GM18867 (cell line): ENCODE data around the gene LBH.

Experiments used
- ATAC-seq: cut with Tn5 transposase; IDR thresholded peaks from one replicate; pipeline ENCODE4 v1.9.1; 2021; ENCODE audit warnings: mild to moderate bottlenecking, moderate library complexity; ENCODE audit not compliant: unreplicated experiment

The LBH gene

DNA sequence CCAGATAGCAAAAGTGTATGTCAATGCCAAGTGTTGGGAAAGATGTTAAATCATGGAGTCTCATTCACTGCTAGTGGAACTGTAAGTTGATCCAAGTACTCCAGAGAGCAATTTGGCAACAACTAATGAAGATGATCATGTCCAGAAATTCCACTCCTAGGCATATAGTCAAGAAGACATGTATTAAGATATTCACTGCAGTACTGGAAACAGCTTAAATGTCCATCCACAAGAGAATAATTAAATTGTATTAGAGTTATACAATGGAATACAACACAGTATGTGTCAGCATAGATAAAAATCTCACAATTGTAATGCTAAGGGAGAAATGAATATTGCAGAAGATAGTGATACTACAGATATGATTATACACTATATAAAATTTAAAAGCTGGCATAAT, 15.2 kb upstream of the LBH start:
- ATAC-seq, result no peak

DNA sequence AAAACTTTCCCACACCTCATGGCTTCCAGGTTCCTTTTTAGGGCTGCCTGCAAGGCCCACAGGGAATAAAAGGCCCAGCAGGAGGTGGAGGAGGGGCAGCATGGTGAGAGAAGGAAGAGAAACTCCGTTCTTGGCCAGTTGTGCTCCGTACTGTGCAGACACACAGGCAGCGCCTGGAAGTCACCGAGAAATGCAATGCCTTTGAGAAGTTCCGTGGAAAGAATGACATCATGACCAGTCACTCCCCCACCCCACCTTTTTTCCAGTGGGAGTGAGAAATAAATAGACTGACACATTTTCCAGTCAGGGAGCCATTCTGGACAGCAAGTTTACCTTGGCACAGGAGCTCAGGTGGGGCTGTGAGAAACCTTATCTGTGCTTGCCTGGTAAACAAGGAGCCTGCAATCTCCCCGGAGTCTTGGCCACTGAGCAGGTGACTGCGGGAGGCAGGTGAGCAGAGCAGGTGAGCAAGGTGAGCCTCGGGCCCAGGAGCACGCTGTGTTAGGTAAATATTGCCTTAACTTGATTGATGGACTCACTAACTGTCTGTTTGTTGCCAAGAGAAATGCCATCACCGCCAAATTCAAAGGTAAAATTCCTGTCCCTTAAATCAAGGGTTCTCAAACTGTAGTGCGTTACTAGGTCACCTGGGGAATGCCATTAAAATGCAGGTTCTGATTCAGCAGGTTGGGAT, 13.5 kb upstream of the LBH start:
- no peak for ATAC-seq

DNA sequence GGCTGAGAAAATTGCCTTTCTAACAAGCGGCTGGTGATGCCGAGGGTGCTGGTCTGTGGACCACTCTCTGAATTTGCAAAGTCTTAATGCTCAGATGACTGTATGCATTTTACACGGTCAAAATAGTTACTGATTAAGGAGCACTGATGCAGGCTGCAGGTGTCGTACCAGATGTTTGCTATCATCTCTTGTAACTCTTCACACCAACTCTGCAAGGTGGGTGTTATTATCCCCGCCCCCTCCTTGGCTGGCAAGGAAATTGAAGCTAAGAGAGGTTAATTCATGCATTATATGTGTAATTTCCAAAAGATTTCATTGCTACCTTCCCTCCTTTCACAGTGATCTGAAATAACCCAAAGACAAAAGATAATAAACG, 13.0 kb upstream of the LBH start:
- ATAC-seq, result no peak

DNA sequence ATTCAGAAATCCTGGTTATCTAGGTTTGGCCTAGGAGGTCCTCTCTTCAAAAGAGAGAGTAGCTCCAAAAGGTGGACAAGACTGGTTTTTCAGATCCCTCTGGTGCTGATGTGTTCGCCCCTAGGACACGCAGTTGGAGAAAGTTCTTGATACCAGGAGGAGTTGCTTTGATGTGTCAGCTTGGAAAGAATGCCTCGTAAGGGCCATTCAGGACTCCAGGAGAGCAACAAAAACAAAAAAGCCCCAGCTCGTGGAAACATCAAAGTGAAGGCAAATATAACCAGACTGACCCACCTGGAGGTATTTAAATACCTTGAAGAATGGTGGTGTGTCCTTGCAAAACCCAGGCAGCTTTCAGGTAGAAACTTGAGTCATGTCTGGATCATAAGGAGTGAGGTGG, 12.5 kb upstream of the LBH start:
- no peak for ATAC-seq

DNA sequence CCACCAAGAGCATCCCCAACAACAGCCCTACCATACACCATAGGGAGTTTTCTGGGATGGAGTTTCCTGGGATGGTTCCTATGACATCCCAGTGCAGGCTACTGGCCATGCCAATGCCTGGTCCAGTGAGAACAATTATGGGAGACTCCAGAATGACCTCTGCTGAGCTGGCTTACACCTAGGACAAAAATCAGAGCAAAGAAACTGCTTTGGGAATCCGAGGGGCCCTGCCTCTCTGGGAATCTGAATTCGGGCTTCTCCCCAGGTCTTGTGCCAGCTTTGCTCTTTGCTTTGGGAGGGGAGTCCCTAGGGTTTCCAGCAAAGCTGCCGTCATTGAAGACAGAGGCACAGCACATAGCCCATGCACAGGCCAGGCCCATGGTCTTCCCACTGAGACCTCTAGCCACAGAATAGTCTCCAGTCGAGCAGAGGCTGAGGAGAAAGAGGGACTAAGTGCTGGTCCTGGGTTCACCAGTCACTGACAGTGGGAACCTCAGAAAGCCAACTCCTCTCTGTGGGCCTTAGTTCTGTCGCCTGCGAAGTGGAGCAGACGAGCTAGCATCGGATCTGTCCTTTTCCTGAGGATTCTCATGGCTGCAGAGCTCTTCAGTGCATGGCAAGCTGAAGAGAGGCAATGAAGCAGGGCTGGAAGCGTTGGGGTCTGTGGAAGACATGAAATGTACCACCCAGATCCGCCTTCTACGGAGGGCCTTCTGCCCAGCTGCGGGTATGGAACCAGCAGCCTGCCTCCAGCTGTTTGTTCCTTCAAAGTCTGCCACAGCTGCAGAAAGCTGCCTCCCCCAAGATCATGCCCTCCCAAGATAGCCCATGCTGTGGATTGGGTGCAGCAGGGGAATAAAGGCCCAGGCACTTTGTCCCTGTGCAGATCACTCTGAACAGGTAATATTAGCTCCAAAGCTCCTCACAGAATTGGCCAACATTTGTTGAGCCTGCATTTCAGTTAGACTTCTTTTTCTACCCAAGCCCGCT, 11.2 kb upstream of the LBH start:
- ATAC-seq, result no peak

DNA sequence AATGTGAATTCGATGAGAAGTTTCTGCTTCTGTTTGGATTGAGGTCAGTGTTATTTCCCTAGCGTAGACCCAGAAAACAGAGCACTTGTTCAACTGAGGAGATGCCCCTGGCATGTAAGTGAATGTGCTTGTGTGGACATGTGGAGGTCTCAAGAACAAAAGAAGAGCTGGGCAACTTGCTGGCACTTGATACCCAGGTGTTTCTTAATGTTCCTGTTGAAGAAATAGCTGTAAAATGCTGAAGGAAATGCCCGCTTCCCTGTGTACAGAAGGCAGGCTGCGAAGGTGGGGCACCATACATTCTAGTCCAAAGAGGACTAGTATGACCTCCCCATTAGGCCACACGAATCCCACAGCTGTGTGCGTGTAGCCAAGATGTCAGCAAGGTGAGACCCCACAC, 9.8 kb upstream of the LBH start:
- no peak for ATAC-seq

DNA sequence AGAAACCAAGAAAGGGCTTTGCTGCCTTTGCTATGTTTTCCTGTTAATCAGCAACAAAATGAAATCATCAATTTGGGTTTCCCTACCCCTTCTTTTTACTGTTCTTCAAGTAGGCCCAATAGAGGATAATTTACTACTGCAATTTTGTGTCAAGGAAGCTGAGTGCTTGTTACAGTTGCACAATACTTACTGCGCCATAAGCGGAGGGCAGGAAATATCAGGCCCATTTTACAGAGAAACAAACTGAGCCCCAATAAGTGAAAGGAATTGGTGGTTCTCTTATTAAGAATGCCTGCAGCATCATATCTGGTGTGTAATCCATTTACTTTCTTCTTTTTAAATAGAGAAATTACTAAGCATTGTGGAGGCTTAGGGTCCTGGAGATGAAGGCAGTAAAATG, 9.3 kb upstream of the LBH start:
- ATAC-seq, result no peak

DNA sequence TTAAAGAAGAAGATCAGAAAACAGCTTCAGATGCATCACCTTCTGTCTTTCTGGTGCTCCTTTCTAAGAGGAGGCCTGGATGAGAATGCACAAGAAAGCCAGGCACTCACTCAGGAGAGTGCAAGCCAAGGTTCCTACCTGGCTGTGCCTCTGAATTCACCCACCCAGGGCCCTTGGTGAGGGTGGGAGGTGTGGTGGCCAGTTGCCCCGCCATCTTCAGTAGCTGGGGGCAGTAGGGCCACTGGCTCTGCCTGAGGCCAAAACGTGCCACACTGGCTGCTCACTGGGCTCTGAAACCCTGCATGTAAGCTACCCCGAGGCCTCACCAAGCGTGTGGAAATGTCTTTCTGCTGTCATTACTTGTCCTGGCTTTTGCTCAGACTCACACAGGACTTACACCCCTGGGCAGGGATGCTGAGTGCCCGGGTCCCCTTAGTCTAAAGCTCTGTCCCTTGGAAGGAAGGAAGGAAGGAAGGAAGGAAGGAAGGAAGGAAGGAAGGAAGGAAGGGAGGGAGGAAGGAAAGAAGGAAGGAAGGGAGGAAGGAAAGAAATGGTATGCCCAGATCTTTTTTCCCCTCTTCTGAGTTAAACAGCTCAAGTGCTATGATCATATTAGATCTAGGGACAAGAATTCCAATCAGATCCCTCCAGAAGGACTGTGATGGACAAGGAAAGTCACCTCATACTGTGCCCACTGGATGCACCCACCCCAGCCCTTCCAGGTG, 8.5 kb upstream of the LBH start:
- ATAC-seq, result no peak

DNA sequence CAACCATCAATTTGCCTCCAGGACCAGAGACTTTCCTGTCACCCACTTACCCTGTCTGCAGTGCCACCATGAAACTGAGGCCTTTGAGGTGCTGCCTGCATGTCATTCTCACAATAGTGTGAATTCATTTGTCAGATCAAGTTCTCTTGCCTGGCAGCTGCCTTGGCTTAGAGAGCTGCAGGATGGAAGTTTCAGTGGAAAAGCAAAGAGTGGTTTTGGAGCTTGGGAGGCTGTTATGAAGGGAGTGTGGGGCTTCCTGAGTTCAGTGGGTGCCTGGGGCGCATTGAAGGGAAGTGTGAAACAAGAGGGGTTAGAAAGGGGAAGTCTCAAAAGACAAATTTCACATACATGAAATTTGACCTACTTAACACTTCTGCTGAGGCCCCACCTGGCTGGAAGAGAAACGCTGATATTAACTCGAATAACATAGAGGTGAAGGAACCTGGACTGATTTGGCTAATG, 7.9 kb upstream of the LBH start:
- ATAC-seq, result peak; percentile 65

DNA sequence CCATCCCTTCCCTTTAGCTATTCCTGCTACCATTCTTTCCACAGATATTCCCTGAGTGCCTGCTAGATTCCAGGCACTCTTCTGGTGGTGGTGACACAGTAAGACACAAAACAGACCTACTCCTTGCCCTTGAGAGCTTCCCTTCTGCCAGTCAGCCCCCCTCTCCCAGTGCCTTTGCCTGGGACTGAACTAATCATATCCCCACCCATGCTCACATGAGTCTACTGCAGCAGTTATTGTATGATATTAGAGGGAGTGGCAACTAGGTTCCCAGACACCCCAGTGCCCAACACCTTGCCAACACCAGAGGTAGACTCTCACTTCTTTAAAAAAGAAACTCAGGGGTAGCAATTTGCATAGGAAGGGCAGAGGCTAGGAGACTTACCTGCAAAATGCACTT, 7.2 kb upstream of the LBH start:
- ATAC-seq, result no peak

DNA sequence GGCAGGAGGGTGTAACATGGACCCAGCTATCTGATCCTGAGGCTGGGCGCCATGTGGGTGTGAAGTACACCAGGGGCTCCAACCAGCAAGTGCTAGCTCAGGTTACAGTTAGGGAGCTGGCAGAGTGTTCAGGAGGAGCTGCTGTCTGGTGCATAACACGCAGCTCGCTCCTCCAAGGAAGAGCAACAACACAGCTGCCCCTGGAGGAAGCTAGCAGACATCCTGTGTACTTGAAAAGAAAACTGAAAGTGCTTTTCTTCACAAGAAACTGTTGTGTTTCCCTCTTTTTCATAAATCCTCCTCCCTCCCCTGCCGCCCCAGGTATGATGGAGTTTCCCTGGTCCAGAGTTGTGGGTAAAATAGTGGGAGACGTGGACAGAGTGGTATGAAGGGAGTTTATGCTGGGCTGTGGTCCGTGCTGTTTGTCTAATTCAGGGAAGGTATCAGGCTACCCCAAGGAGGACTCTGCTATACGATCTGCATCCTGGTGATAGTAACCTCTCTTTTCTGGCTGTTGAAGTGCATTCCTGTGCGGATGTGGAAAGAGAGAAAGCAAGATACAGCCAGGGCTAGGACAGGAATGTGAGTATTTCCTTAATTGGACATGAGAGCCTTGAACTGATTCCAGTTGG, 6.1 kb upstream of the LBH start:
- peak; percentile 37 for ATAC-seq

DNA sequence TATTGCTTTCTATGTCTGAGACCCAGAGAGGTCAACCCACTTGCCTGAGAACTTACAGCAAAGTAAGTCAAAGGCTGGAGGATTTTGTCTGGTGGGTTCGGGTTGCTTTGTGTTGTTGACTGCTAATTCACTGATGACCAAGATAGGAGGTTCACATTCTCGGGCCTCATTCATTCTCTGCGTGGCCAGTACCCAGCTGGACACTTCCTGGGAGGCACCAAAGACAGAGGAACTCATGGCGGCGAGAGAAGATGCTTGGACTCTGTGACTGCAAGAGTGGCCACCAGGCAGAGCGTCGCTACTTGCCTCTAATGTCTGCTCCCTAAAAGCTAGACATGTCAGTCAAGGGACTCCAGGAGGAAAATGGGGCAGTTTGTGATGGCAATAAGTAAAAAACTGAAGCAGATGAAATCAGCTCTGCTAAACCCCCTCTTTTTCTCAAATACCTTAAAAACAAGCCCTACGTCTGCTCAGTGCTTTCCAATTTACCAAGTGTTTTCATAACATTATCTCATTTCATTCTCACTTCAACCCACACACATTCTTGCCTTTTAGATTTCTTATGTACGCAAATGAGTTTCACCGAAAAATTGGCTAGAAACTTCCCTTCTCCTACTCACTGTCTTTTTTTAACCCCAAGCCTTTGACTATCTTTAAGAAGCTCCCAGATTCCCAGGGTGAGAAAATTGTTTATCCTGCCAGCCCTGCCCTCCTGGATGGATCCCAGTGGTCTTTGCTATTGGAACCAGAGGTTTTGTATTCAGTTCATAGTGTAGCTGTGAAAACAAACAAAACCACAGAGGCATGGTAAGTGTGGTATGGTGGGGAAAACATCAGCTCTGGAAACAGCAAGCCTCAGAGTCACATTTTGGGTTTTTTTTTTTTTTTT, 4.9 kb upstream of the LBH start:
- ATAC-seq, result peak; percentile 37

DNA sequence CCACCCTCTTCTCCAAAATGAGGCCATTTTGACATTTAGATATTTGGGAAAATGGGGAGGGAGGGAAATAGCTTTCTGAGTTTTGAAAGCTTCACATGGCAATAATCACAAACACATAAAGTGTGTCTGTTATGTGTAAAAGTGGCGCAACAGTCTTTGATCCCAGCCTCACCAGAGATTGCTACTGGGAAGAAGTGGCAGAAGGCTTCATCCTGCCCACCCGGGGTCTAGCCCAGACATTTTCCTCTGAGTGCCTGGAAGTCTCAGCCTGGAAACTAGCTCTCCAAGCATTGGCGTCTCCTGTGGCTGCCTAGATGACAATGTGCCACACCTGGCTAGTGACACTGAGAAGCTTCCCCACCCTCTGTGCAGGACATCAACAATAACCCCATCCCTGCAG, 1.7 kb upstream of the LBH start:
- ATAC-seq, result no peak

DNA sequence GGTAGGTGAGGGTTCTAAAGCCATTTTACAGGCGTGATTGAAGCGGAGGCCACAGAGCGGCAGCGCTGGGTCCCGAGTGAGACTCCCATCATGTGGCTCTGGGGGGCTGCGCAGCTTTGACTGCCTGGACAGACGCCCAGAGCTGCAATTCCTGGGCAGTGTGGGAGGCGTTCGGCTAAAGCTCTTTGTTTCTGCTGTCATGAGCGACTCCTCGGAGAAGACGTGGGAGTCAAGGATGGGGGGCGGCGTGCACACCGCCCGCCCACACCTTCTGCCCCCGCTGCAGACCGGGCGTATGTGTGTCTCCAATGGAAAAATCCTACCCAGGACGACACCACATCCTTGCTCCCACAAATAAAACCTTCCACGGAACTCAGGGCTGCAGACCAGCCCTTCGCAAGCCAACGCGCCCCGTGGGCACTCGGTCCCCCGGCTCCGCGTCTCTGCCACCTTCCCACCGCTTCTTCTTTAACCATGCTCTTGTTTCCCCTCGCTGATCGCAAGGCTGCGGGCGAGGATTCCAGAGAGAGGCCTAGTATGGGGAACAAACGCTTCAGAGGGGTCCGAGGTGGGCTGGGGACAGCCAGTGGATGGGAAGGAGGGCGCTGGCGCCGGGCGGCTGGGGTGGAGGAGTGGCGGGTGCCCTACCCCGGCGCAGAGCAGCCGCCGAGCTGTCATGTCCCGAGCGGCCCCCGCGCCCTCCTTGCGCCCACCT, 680 bp upstream of the LBH start:
- ATAC-seq, result no peak

DNA sequence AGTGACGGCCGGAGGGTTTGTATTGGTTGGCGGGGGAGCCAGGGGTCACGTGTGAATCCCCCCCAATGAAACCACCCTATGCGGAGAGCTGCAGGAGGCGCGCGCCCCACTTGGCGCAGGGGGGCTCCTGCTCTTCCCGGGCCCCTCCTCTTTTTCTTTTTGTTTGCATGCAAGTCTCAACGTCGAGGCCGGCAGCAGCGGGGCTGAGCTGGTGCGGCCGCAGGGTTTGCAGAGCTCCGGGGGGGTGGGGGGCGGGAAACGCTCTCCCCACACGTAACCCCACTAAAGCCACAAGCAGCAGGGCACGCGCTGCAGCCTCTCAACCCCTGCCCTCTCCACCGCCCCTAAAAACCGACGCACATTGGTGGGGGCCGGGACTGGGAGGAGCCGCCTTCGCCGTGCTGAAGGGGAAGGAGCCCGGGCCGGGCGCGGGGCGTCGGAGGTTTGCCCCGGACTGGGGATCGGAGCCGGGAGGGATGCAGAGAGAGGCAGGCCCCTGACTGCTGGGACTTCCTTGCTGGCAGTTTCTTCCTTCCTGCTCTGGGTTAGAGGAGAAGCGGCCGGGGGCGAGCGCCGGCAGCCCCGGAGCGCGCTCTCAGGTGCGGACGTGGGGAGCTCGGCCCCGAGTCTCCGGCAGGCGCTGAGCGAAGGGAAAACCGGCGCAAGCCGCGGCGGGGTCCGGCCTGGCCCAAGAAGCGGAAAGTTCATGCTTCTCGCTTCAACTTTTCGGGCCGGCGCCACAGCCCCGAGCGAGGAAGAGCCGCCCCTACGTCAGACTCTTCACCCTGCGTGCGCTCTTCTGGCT, 864 bp downstream of the LBH start:
- ATAC-seq, result peak; percentile 33

DNA sequence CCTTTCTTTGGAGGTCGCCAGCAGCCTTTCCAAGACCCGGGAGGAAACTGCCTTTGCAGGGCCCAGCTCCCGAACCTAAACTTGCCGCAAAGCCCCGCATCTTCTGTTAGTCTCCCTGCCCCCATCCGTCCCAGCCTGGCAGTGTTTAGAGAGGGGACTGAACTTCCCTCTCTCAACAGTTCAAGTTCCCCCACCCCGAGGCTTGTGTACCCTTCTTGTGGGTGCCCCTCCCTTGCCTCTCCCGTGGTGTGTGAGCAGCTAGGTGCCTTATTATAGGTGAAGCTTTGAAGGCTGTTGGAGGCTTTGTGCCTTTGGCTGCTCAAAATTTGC, 1.4 kb downstream of the LBH start:
- no peak for ATAC-seq

DNA sequence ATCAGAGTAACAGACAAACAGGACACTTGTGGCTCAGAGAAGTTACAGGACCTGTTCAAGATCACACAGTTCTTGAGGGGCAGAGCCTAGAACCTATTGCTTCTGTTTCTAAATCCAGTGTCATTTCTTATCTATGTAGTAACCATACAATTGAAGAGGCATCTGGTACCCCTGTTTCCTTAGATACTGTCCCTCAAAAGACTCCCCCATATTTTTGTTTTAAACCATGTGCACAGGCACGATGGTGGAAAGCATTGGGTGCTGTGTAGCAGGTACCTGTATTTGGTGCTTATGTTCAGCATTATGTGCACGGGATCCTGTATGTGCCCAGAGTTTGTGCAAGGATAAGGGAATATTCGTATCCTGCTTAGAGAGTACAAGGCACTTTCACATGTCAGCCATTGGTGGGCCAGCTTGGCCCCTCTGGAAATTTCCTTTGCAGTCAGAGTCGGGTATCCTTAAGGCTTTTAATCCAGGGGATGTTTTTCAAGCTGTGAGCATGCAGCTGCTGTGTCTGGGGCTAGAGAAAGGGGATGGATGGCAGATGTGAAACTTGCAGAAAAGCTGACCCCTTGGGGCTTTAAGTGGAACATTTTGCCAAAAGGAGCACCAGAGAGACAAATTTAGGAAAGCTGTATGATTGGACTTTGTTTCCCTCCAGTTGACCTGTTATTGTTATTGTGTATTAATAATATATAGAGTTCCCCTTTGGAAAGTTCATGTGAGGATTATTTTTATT, 2.1 kb downstream of the LBH start:
- ATAC-seq, result no peak
